ENCODE results near the gene DDX25.

Gene DDX25

DNA sequence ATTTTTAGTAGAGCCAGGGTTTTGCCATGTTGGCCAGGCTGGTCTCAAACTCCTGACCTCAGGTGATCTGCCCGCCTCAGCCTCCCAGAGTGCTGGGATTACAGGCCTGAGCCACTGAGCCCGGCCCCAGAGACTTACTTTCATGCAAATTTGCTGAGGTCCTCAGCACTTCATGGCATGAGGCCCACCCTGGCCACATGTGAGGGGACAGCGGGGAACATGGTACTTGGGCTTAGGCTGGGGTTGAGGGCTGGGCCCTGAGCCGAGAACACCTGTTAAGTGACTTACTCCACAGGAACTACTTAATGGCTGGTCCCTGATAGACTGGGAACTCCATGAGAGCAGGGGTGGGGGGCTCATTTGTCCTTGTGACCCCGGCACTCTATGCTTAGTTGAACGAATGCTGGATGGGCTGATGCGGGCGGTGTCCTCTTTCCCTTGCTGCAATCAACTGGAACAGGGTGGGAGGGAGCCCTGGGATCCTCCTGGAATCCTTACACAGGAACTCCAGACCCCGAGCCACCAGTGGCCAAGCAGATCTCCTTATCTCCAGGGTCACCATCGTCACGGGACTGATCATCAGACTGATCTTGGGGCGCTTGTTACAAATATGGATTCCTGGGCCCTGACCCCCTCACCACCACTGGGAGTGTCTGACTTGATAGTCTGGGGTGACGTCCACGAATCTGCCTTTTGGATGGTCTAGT is 42.6 kb downstream of the DDX25 start:
- H3K36me3 ChIP-seq (ENCODE audit: low read length), result no peaks in the 10 kb centered on the region
- no peak overlapping the region for H3K4me3 ChIP-seq (ENCODE audit: insufficient read depth, low read length, poor library complexity, severe bottlenecking)
- H3F3A ChIP-seq (ENCODE audit: insufficient read depth), result no peaks in the 10 kb centered on the region
- TF ChIP-seq EZH2phosphoT487 (conservative IDR thresholded peaks at IDR 0.05; ENCODE audit: low read length), result no peak
- TF ChIP-seq, protein P1, sequence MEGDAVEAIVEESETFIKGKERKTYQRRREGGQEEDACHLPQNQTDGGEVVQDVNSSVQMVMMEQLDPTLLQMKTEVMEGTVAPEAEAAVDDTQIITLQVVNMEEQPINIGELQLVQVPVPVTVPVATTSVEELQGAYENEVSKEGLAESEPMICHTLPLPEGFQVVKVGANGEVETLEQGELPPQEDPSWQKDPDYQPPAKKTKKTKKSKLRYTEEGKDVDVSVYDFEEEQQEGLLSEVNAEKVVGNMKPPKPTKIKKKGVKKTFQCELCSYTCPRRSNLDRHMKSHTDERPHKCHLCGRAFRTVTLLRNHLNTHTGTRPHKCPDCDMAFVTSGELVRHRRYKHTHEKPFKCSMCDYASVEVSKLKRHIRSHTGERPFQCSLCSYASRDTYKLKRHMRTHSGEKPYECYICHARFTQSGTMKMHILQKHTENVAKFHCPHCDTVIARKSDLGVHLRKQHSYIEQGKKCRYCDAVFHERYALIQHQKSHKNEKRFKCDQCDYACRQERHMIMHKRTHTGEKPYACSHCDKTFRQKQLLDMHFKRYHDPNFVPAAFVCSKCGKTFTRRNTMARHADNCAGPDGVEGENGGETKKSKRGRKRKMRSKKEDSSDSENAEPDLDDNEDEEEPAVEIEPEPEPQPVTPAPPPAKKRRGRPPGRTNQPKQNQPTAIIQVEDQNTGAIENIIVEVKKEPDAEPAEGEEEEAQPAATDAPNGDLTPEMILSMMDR (IDR thresholded peaks at IDR 0.05; ENCODE audit: insufficient read depth, low read length, poor library complexity, severe bottlenecking), result no peak
- H4K20me1 ChIP-seq (ENCODE audit: low read depth, low read length), result no peaks in the 10 kb centered on the region
- no peaks in the 10 kb centered on the region for H3K9me3 ChIP-seq (ENCODE audit: insufficient read depth, low read length)
- no peaks in the 10 kb centered on the region for H3K79me2 ChIP-seq (ENCODE audit: insufficient read depth, low read length)
- no peak overlapping the region for H2AFZ ChIP-seq (ENCODE audit: low read depth, low read length, severe bottlenecking)
- H3K9ac ChIP-seq (ENCODE audit: low read length), result no peak overlapping the region
- no peak overlapping the region for H3K27ac ChIP-seq (ENCODE audit: low read depth, low read length)
- no peaks in the 10 kb centered on the region for H3K9me2 ChIP-seq (replicated peaks; ENCODE audit: insufficient read depth, low read length)
- no peaks in the 10 kb centered on the region for H3K27me3 ChIP-seq (ENCODE audit: low read length)
- no peak overlapping the region for H3K4me2 ChIP-seq (ENCODE audit: low read depth, low read length, poor library complexity, severe bottlenecking)

DNA sequence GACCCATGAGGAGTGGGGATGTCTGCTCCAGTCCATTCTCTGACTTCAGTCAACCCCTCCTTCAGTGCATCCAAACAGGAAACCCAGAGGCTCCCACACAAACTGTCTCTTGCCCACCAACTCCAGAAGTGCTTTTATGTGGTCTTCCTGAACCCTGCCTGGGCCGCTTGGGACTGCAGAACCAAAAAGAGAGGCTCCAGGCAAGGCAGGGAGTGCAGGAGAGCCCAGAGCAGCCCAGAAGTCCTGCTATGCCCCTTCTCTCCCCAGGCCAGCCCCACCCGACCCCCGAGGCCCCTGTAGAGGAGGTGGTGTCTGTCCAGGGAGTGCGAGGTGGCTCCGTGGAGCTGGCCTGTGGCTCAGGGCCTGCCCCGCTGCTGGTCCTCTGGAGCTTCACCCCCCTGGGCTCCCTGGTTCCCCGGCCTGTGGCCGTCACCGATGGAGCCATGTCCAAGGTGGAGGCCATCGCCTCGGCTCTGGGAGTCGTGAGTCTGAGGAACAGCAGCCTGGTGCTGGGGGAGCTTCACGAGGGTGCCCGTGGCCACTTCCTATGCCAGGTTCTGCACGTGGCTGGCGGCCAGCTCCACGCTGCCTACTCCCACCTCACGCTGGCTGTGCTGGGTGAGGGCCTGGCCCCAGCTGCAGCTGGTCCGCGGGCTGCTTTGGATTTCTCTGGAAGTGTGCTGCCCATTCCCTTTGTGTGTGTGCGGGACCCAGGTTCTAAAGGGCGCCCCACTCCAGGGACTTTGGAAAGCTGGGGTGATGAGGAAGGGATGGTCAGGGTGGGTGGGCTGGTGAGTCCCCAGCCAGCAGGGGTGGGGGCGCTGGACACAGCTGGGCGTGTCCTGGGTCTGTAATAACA is 43.3 kb downstream of the DDX25 start:
- Histone ChIP-seq H3K4me3 (ENCODE audit: insufficient read depth, low read length, poor library complexity, severe bottlenecking) (no peak overlapping the region), H4K20me1 (ENCODE audit: low read depth, low read length) (no peaks in the 10 kb centered on the region), H3K9me2 (replicated peaks; ENCODE audit: insufficient read depth, low read length) (no peaks in the 10 kb centered on the region), H2AFZ (ENCODE audit: low read depth, low read length, severe bottlenecking) (no peak overlapping the region), H3K9me3 (ENCODE audit: insufficient read depth, low read length) (no peaks in the 10 kb centered on the region), H3K36me3 (ENCODE audit: low read length) (no peaks in the 10 kb centered on the region), H3K4me2 (ENCODE audit: low read depth, low read length, poor library complexity, severe bottlenecking) (no peak overlapping the region), H3K79me2 (ENCODE audit: insufficient read depth, low read length) (no peaks in the 10 kb centered on the region), H3K9ac (ENCODE audit: low read length) (no peak overlapping the region), H3K27me3 (ENCODE audit: low read length) (no peaks in the 10 kb centered on the region), H3F3A (ENCODE audit: insufficient read depth) (no peaks in the 10 kb centered on the region), H3K27ac (ENCODE audit: low read depth, low read length) (no peak overlapping the region)
- TF ChIP-seq EZH2phosphoT487 (conservative IDR thresholded peaks at IDR 0.05; ENCODE audit: low read length), result no peak
- TF ChIP-seq, protein P1 (IDR thresholded peaks at IDR 0.05; ENCODE audit: insufficient read depth, low read length, poor library complexity, severe bottlenecking), result no peak

DNA sequence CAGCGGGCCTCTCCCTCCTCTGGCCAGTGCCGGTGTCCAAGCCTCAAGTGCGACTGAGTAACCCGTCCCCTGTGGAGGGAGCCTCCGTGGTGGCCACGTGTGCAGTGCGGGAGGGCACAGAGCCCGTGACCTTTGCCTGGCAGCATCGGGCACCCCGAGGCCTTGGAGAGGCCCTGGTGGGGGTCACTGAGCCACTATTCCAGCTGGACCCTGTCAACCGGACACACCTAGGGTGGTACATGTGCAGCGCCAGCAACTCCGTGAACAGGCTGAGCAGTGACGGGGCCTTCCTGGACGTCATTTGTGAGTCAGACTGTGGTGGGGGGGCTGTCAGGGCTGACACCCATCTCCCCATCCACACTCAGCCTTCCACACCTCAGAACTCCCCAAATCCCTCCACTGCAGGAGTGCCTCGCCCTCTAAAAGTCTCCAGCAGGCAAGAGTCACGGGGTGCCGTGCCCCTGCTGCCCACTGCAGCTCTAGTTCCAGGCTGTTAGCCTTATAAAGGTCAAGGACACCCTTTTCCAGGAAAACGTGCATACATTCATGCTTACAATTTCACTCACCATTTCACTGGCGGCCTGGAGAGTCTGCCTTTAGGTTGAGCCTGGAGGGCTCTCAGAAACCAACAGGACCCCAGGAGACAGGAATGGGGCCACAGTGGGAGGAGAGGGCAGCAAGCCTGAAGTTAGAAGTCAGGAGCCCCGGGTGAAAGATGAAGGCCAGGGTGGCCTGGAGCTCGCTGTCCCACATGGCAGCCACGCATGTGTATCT is 44.2 kb downstream of the DDX25 start:
- H3K79me2 ChIP-seq (ENCODE audit: insufficient read depth, low read length), result no peaks in the 10 kb centered on the region
- H3F3A ChIP-seq (ENCODE audit: insufficient read depth), result no peaks in the 10 kb centered on the region
- no peak overlapping the region for H2AFZ ChIP-seq (ENCODE audit: low read depth, low read length, severe bottlenecking)
- no peaks in the 10 kb centered on the region for H3K27me3 ChIP-seq (ENCODE audit: low read length)
- no peak for TF ChIP-seq EZH2phosphoT487 (conservative IDR thresholded peaks at IDR 0.05; ENCODE audit: low read length)
- TF ChIP-seq, protein P1 (IDR thresholded peaks at IDR 0.05; ENCODE audit: insufficient read depth, low read length, poor library complexity, severe bottlenecking), result no peak
- no peaks in the 10 kb centered on the region for H3K9me3 ChIP-seq (ENCODE audit: insufficient read depth, low read length)
- H3K36me3 ChIP-seq (ENCODE audit: low read length), result no peaks in the 10 kb centered on the region
- H3K9me2 ChIP-seq (replicated peaks; ENCODE audit: insufficient read depth, low read length), result no peaks in the 10 kb centered on the region
- H3K4me2 ChIP-seq (ENCODE audit: low read depth, low read length, poor library complexity, severe bottlenecking), result no peak overlapping the region
- no peak overlapping the region for H3K4me3 ChIP-seq (ENCODE audit: insufficient read depth, low read length, poor library complexity, severe bottlenecking)
- no peak overlapping the region for H3K9ac ChIP-seq (ENCODE audit: low read length)
- H3K27ac ChIP-seq (ENCODE audit: low read depth, low read length), result no peak overlapping the region
- no peaks in the 10 kb centered on the region for H4K20me1 ChIP-seq (ENCODE audit: low read depth, low read length)

Measured in SU-DHL-6 (cell line).